HG03025 (cell line): ENCODE data around the gene RPS6KA1.
"Not testable (repeated sequence)": the region's sequence is repeated elsewhere in the genome, so short reads cannot be mapped to it uniquely, and the experiment has no call there.

Source experiments
- ATAC-seq: cut with Tn5 transposase; IDR thresholded peaks from one replicate; pipeline ENCODE4 v1.9.1; 2021; ENCODE audit warnings: mild to moderate bottlenecking, moderate library complexity; ENCODE audit not compliant: unreplicated experiment, low FRiP score

The RPS6KA1 gene

GRCh38 chr1:26584588-26584987, 55.0 kb downstream of the RPS6KA1 start:
- ATAC-seq, result not testable (repeated sequence)

GRCh38 chr1:26585471-26585870, 55.9 kb downstream of the RPS6KA1 start:
- no peak for ATAC-seq

GRCh38 chr1:26593385-26593784, 63.8 kb downstream of the RPS6KA1 start:
- ATAC-seq, result no peak

- ATAC-seq, result not testable (repeated sequence)
Observed at GRCh38 chr1:26594593-26594992, 65.0 kb downstream of the RPS6KA1 start.

GRCh38 chr1:26597629-26598039, 68.1 kb downstream of the RPS6KA1 start:
- ATAC-seq, result no peak

GRCh38 chr1:26598890-26599289, 69.3 kb downstream of the RPS6KA1 start:
- ATAC-seq, result no peak

- no peak for ATAC-seq
Observed at GRCh38 chr1:26602378-26602959, 72.9 kb downstream of the RPS6KA1 start.

- ATAC-seq, result no peak
Observed at GRCh38 chr1:26603856-26604255, 74.3 kb downstream of the RPS6KA1 start.

GRCh38 chr1:26607186-26607585, 77.6 kb downstream of the RPS6KA1 start:
- no peak for ATAC-seq

- no peak for ATAC-seq
Observed at GRCh38 chr1:26608895-26609294, 79.3 kb downstream of the RPS6KA1 start.

GRCh38 chr1:26610781-26611180, 81.2 kb downstream of the RPS6KA1 start:
- ATAC-seq, result no peak

GRCh38 chr1:26612627-26613026, 83.1 kb downstream of the RPS6KA1 start:
- not testable (repeated sequence) for ATAC-seq

- no peak for ATAC-seq
Observed at GRCh38 chr1:26614655-26615411, 85.3 kb downstream of the RPS6KA1 start.

- no peak for ATAC-seq
Observed at GRCh38 chr1:26616881-26617280, 87.3 kb downstream of the RPS6KA1 start.

GRCh38 chr1:26618561-26618960, 89.0 kb downstream of the RPS6KA1 start:
- no peak for ATAC-seq
